ENCODE measurements around the gene MAML3.

Gene MAML3

DNA sequence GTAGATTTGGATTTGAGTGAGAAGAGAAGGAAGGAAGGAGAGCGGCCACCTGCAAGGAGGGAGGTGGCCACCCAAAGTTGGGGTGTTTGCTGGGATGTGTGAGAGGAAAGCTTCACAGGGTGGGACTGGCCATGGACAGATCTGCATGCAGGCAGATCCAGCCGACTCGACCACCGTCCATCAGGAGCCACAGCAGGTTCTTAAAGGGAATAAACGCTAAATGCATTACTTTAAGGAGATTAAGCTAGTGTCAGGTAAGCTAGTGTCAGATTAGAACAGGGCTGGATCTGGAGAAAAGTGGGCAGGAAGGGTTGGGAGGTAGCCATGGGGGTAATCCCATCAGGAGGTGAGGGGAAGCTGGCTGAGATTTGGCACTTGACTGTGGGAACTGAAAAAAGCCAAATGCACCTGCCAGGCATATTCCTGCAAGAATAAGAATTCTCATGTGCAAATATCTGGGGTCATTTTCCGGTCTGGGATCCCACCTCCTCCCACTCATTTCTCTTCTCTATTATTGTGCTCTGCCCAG, 408.8 kb downstream of the MAML3 start:
- no peak for FAIRE-seq

DNA sequence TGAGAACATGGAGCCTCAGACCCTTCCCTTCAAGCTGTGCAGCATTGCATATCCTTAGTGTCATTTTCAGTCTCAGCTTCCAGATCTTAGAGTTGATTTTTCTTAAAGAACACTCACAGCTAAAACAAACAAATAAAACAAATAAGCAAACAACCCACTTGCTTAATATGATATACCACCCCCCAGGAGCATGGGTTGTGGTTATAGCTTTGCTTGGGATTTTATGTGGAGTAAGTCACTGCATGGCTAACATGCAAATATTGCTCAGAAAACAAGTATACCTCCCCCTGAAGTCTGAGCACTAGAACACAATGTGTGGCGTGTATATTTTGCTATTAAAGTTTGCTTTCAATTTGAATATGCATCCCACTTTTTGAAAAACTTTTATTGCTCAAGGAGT, 409.8 kb downstream of the MAML3 start:
- FAIRE-seq = no peak

DNA sequence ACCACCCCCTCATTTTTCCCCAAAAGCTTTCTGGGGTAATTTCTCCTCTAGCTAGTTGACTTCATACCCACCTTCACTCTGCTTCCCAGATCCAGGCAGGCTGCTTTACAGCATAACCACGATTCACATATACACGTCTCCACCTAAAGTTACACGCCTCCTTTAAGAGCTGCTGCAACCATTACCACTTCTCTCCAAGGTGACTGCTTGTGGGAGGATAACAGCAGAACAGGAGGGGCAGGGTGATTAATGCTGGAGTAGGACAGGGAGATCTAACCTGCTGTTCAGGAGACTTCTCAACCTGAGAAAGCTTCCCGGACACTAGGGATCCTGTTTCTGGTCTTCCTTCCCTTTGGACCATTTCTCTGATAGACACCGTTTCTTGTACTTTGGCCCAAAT, 411.0 kb downstream of the MAML3 start:
- no peak for FAIRE-seq

DNA sequence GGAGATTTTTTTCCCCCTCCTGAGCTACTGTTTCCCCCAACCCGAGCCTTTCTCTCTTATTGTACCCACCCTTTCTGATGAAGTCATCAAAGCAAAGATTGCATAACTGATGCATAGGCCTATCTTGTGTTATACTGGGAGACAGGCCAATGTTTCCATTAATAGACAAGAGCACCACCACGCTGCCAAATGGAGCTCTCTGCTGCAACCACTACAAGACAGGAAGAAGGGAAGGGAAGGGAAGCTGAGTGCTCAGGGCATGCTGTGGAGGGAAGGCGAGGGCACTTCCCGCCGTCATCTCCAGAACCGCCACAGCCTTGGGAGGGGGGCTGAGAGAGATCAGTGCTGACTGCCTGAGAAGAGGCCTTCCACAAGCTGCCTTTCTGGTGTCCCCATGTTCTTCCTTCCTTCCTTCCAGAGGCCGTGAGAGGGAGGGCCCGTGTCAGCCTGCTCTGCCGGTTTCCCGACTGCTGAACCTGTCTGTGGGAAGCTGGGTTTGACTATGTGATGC, 413.4 kb downstream of the MAML3 start:
- FAIRE-seq = no peak

DNA sequence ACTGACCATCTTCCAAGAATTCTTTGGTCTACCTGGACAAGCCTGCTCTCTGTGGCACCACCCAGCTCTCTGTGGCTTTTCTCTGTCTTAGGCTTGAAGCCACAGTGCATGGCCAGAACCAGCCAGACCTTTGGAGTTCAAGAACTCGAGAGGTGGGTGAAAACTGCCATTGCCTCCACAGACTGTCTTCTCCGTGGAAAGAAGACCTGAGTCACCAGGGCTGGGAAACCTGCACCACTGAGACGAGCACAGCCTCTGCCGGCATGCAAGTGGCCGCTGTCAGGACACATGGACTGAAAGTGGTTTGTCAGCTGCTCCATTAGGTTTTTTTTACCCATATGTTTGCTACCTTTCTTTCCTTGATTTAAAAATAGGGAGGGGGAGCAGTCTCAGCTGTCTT, 413.9 kb downstream of the MAML3 start:
- no peak for FAIRE-seq

DNA sequence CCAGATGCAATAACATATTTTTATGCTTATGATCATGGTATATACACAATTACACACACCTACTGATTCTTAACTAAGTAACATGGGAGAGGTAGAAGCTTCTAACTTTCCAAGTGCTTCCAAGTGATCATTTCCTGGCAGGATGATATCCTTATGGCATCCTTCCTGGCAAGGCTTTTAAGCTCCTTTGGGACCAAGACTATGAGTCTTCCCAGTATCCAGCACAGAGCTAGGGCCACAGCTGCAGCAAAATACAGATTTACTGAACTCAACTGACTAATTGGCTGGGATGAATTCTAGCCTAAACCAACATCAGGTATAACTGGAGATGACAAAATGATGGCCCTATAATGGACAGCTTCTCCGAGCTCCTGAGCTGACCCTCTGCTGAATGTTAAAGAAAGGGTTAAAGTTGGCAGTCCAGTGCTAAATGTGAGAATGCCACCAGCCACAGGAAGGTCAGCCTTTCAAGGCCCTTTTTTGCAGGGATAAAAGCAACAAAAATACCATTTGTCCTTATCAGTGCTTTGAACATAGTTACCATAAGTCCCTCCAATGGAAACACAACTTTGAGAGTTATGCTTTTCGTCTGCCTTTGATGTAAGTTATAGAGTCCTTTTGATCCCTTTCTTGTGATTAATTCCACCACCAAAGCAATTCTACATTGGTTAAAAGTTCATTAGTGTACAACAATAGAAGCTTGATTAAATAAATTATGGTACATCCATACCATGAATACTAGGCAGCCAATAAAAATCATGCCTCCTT, 415.0 kb downstream of the MAML3 start:
- FAIRE-seq = no peak

DNA sequence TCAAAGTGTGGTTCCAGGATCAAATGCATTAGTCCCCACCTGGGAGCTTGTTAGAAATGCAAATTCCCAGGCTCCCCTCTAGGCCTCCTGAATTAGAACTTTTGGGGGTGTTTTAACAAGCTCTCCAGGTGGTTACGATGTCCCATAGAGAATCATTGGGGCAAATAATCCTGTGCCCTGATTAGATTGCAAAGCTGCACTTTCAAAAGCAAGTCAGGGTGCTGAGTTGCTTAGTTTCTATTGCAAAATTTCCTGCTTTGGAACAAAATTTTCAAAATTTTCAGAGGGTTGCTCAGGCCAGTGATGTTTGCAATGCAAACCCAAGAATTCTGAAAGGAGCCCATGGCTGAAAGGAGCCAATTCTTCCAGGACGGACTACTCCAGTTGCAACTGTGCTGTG, 417.3 kb downstream of the MAML3 start:
- FAIRE-seq = no peak

DNA sequence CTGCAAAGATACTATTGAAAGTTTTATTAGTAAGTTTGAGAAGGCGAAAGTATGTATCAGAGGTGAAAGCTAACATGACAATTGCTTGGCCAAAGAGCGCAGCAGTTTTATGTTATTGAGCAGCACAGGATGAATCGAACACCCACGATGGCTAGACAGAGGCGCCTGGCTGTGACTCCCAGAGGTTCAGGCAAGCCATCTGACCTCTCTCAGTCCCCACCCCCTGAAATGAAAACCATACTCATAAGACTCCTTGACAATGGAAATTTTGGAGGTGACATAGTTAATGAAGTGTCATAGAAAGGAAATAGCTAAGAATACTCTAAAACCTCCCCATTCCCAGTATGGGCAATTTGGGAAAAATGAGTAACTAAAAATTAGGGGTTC, 417.7 kb downstream of the MAML3 start:
- FAIRE-seq = no peak

DNA sequence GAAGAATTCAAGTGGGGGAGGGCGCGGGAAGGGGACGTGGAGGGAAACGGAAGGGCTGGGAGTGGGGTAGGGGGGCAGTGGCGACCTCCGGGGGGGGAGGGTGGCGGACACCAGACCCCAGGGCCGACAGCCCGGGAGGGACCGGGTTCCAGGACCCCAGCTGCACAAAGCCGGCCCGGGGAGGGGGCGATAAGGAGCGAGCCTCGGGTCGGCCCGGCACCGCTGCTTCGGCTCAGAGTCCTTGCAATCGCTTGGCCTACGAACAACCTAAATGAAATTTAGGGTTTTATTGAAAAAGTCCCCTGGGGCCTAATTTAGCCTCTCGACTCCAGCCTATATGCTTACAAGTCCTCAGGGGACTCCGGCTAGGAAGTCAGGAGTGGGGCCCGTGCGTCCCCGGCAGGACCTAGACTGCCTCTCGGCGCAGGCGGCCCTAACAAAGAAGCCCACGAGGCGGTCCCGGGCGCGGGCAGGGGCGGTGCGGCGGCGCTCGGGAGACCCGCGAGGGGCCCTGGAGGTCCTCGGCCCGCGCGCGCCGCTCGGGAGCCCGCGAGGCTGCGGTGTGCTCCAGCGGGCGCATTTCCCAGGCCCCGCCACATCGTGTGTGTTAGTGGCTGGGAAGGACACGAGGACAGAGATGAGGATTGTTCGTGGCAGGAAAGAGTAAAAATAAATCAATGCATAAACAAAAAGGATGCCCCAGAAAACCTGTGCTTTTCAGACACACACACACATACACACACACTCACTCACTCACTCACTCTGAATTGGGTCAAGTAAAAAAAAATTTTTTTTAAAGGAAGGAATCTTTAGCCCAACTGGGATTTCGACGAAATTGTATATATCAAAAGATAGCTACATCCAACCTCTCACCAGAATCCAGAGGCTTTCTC, 418.4 kb downstream of the MAML3 start:
- no peak for FAIRE-seq

DNA sequence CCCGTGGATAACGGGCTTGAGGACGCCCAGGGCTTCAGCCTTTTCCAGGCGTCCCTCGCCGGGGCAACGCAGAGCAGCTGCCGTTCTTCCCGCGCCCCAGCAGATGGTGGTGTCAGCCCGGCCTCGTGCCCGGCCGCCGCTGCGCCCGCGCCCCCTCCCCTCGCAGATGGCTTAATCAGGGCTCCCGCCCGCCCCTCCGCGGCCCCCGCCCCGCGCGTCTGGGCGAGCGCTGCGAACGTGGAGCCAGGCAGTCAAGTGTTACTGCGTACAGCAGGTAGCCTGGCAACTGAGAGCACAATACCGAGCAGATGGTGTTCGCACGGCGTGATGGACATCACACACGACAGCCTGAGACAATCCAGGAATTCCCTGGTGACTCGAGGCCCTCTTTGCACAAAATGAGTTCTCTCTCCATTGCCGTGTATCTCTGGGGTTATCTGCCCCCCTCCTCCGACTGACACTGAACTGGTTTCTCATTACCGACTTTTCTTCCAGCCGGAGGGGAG, 419.1 kb downstream of the MAML3 start:
- no peak for FAIRE-seq

DNA sequence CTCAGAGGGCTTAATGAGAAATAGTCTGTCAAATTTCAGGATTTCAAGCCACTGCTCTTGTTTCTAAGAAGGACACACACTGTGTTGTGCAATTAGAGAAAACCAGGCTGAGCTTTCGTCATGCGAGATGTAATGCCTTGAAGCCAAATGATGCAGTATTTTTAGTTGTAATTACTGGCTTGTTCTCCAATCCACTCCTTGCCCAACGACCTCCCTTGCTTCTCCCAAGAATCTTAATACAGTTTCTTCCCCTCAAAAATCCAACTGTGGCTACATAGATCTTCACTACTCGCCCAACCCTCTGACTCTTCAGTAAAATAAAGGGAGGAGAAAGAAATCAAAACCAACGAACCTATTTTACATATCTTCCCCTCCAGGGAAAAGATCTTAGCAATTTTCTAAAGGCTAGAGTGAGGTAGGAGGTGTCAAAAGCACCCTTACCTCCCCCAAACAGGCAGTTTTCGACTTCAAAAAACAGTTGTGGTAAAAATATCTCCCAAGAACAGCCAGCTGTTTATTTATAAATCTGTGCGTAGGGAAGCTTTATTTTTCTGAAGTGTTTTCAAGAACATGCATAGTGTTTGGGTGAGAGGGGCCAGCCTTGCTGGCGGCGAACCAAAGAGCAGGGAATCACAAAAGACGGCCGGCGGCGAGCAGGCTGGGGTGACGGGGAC, 419.6 kb downstream of the MAML3 start:
- FAIRE-seq = no peak

DNA sequence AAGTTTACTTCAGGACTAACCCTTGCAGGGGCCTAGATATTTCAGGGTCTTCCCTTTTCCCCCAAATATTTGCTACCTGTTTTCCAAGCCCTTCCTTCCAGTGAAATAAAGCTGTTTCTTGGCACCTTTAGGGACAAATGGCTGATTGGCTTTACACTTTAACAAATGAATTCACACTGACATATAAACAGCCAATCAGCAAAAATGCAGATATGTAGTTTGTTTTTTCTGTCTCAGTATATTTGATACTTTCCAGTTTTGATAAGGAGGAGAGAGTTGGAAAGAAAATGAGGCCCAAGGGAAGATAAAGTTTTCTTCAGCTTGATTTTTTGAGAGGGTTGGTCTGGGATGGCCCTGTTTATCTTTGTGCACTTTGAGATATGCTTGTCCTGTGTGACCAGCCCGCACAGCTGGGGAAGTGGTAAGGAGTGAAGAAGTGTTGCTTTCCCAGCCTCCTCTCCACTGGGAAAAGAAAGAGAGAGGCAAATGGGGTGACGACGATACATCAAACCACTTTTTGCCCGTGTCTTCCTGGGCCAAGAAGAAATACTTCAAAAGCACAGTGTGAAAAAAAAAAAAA, 420.9 kb downstream of the MAML3 start:
- FAIRE-seq = no peak

DNA sequence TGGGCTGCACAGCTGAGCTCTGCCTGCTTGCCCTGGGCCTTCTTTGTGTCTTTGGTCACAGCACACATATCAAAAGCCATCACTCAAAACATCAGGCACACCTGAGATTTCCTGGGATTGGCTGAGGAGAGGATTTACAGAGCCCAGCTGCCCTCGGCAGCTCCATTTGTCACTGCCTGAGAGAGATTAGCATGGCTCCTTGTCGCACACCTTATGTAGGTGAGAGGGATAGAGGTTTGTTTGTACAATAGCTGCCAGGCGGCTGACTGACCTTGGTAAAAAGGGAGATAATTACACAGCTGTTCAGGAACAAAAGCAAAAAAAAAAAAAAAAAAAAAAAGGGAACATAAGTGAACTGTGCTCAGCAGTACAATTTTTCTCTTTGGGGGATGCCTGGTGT, 425.1 kb downstream of the MAML3 start:
- no peak for FAIRE-seq

DNA sequence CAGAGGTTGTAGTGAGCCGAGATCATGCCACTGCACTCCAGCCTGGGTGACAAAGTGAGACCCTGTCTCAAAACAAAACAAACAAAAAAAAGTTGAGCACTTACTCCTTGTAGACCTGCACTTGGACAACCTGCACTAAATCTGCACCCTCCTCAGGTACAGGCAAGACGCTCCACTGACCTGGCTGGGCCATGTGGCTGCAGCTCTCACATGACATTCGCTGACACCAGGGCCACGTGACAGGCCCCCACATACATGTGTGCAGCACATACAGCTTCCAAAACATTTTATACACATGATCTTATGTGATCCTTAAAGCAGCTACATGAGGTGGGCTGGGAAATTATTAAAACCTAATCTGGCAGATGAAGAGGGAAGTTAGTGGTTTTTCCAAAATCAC, 425.8 kb downstream of the MAML3 start:
- no peak for FAIRE-seq

DNA sequence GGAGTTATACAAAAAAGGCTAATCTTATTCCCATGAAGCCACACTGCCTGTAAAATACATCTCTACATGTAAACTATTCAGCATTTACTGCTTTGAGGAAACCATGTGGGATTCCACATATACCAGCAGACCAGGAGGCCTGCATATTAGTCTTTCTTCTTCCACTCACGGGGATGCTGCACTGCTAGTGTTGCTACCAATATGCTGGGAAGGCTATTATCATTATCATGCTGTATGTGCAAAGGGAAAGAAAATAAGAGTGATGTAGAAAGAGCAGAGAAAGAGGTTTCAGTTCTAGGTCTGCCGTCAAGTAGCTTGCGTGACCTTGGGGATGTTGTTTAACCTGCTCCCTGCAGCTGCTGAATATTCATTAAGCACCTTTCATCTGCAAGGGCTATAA, 427.4 kb downstream of the MAML3 start:
- FAIRE-seq = no peak

DNA sequence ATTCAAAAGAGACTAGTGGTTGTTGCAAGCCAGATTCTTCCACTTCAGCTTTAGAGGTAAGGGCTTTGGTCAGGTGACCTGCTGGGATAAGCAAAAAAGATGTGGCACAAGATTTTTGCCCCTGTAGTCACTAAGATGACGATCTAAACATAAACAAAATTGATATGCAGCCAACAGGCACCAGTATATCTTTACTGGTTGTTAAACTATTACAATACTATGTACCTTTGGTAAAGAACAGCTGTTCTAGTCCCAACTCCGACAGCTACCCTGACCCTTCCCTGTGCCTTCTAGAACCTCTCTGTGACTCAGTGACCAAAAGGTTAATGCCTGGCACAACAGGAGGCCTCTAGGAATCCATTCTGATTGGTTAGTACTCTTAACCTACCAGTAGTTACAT, 428.7 kb downstream of the MAML3 start:
- FAIRE-seq = no peak

DNA sequence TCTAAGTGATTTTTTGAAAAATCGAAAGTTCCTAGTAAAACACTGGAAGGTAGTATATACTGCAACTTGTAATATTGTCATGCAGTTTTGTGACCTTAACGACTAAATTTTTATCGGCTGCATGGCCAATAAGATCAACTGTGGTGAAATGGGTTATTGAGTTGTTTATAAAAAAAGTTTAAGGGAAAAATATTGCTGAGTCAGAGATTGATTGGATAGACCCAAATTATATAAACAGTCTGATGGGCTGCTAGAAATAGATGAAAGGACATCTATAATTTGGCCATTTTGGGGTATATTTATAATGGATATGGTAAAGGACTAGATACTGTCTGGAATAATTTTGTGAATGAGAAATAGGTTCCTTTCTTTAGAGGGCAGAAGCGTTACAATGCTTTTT, 432.2 kb downstream of the MAML3 start:
- no peak for FAIRE-seq

DNA sequence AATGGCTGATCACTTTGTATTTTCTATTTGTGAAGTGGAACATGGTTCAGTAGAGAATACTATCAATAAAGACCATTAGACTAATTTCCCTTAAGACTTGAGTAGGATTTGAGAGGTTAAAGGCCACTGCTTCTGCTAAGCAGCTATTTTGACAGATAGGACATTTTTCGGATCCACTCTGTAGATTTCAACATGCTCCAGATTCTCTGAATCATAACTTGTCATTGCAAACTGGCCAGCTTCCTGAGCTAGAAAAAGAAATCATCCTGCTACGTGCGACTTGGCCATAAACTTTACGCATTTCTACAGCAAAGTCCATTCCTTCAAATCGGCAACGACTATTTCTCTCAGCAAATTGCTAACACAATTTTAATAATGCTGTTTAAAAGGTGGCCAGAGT, 433.2 kb downstream of the MAML3 start:
- no peak for FAIRE-seq

DNA sequence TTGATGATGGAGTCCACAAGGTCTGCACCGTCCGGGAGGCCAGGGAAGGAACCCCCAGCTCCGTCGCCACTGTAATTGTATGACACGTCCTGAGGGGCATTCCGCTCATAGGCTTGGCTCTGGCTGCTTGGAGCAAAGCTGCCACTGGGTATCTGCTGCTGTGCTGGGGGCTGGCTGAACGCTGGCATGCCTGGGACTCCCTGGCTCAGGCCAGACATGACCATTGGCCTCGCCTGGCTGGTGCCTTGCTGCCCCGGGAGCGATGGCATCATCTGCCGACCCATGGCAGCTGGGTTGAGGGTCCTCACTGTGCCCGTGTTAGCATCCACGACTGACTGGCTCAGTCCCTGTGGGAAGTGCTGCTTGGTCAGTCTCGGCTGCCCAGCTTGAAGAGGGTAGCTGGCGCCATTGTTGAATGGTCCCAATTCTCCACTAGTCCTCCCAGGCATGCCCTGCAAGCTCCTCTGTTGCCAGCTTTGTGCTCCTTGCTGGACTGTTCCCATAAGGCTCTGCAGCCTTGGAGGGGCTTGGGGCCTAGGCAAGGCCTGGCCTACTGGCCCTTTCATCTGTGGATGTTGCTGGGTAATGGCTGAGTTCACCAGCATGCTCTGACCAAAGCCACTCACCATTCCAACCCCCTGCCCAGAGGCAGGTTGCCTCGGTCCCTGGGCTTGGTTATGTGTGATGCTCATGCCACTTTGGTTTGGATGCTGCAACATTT, 434.4 kb downstream of the MAML3 start:
- FAIRE-seq = no peak

DNA sequence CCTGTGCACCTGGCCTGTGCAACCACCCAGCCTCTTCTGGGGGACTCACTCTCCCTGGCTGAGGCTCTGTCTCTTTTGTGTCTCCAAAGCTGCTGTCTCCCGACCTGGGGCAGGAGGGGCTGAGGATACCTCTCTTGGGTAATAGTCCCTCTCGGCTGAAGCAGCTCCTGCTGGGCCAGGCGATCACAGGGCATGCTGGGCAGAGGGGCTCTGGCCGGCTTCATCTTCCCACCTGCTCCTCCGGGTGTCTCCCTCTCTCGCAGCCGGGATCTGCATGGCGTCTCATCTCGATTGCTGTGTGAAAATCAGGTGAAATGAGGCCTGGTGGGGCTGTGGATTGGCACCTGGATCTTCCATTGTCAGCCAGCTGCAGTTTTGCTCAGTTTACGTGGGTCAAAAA, 435.2 kb downstream of the MAML3 start:
- FAIRE-seq = no peak

DNA sequence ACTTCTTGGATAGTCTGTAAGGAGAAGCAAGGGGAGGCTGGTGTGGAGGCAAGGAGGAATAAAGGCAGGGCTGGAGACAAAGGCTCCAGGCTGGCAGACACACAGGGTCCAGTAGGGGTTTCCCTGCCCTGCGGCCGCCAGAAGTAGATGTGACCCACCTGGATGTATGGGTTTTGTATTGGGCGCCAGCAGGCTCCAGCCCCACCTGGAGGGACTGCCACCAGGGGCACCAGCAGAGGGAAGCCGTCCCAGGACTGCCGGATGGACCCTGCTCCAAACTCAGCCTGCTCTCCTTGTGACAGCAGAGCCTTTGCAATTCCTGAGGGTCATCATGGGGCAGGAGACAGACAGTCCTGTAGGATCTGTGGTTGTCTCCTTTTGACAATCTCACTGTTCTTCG, 435.6 kb downstream of the MAML3 start:
- FAIRE-seq = no peak
